Endothelial cell of umbilical vein (primary cell): ENCODE data around the gene NAA38. TPM values are rescaled to one million over a fixed set of nuclear protein-coding genes. Genes with fewer than 3 reads are reported as not detected.

ENCODE experiments used
- BruUV-seq: library from RNA; stranded (reverse); fragments of 400-500 nt; replicated peaks from 2 replicates; lab custom pipeline; 2021; lab: Mats Ljungman, UMichigan
- CTCF ChIA-PET: fragments of 300-600, 350-600 bp; sonication (Branson Sonifier 250); formaldehyde crosslinking; loops from one replicate; lab custom pipeline; 2021; ENCODE audit warnings: antibody characterized with exemption, inconsistent platforms; lab: Charles Lee
- POLR2A ChIA-PET: fragments of 300-600, 350-600 bp; sonication (Branson Sonifier 250); formaldehyde crosslinking; loops from one replicate; lab custom pipeline; 2021; ENCODE audit warnings: antibody characterized with exemption, inconsistent platforms; lab: Charles Lee
- DNase-seq: peaks from one replicate; pipeline ENCODE4 v3.0.0-alpha.2; 2011; ENCODE audit warnings: low read depth, low spot score
- FAIRE-seq: peaks from 2 replicates; lab custom pipeline; 2011; peaks lifted over from hg19 to GRCh38; lab: Jason Lieb, UNC
- H2AFZ ChIP-seq: 2 replicates; pipeline ENCODE4 v1.6.0; 2012; ENCODE audit warnings: low read depth, low read length, control low read depth, inconsistent platforms
- H3K27ac ChIP-seq: 2 replicates; pipeline ENCODE4 v1.5.1; 2011; ENCODE audit warnings: low read depth, mild to moderate bottlenecking, control low read depth, low read length, moderate library complexity; ENCODE audit not compliant: insufficient read depth
- H3K27me3 ChIP-seq, 2 experiments: 2 replicates each; pipeline versions ENCODE4 v1.6.0 to v1.6.1; 2011; ENCODE audit warnings: low read length in 2 of 2, mixed read lengths in 1 of 2; ENCODE audit not compliant: control insufficient read depth in 2 of 2, insufficient read depth in 2 of 2
- H3K36me3 ChIP-seq, 2 experiments: 2 replicates in 1 of 2; 3 replicates in 1 of 2; pipeline ENCODE4 v1.5.1; 2011; ENCODE audit warnings: low read length in 2 of 2, mild to moderate bottlenecking in 1 of 2, moderate library complexity in 1 of 2; ENCODE audit not compliant: control insufficient read depth in 2 of 2, insufficient read depth in 2 of 2; ENCODE audit errors: extremely low read depth in 1 of 2
- H3K4me1 ChIP-seq: 3 replicates; pipeline ENCODE4 v1.5.1; 2011; ENCODE audit warnings: mild to moderate bottlenecking, low read length; ENCODE audit not compliant: control insufficient read depth, insufficient read depth; ENCODE audit errors: extremely low read depth
- H3K4me2 ChIP-seq: 2 replicates; pipeline ENCODE4 v1.6.1; 2011; ENCODE audit warnings: low read length, control low read depth, mixed read lengths; ENCODE audit not compliant: insufficient read depth
- H3K4me3 ChIP-seq, 3 experiments: fragments of 200-600 bp in 1 of 3; sonication (generic), shearing (Covaris generic) in 1 of 3; replicated peaks in 1 of 3; 2 replicates each; pipeline ENCODE4 v1.5.1; 2011 to 2016; ENCODE audit warnings: control low read depth in 3 of 3, low read length in 3 of 3, mild to moderate bottlenecking in 2 of 3, inconsistent platforms in 1 of 3, low read depth in 1 of 3, moderate library complexity in 1 of 3; ENCODE audit not compliant: insufficient read depth in 1 of 3
- H3K79me2 ChIP-seq: 2 replicates; pipeline ENCODE4 v1.6.0; 2012; ENCODE audit warnings: low read length, inconsistent platforms; ENCODE audit not compliant: control insufficient read depth, insufficient read depth
- H3K9ac ChIP-seq: replicated peaks from 2 replicates; pipeline ENCODE3; 2011; ENCODE audit warnings: low read length, control low read depth; ENCODE audit not compliant: insufficient read depth; ENCODE audit errors: extremely low read depth
- H3K9me1 ChIP-seq: replicated peaks from 3 replicates; pipeline ENCODE4 v1.6.0; 2011; ENCODE audit warnings: mild to moderate bottlenecking, low read length; ENCODE audit not compliant: control insufficient read depth, insufficient read depth; ENCODE audit errors: extremely low read depth
- H3K9me3 ChIP-seq: replicated peaks from 2 replicates; pipeline ENCODE4 v1.5.1; 2012; ENCODE audit warnings: low read length, inconsistent platforms; ENCODE audit not compliant: control insufficient read depth, insufficient read depth
- H4K20me1 ChIP-seq: replicated peaks from 2 replicates; pipeline ENCODE3; 2011; ENCODE audit warnings: mild to moderate bottlenecking, low read length; ENCODE audit not compliant: control insufficient read depth, insufficient read depth; ENCODE audit errors: extremely low read depth
- GATA2 ChIP-seq: IDR thresholded peaks from 2 replicates; pipeline ENCODE4 v1.7.0; 2011; ENCODE audit warnings: low read depth, mild to moderate bottlenecking, moderate library complexity, mixed read lengths, low read length; ENCODE audit not compliant: insufficient read length, insufficient read depth
- JUN ChIP-seq: IDR thresholded peaks from 2 replicates; pipeline ENCODE4 v1.6.1; 2011; ENCODE audit warnings: borderline replicate concordance, low read depth; ENCODE audit not compliant: insufficient read length, insufficient read depth
- MAX ChIP-seq: IDR thresholded peaks from 2 replicates; pipeline ENCODE4 v1.6.1; 2011; ENCODE audit not compliant: insufficient read depth, insufficient read length
- MYC ChIP-seq: IDR thresholded peaks from one replicate; pipeline ENCODE4 v1.6.1; 2011; ENCODE audit warnings: mild to moderate bottlenecking, low read depth, low read length
- dilution Hi-C: fragments of 300-500 bp; cut with MboI; formaldehyde crosslinking; loops from one replicate; pipeline ENCODE4 v1.15.0; 2019; ENCODE audit warnings: low sequenced_read_pairs; ENCODE audit not compliant: extremely low pct_ligation_motif_present
- intact Hi-C: fragments of 100-400 bp; cut with micrococcal nuclease; formaldehyde crosslinking; loops from one replicate; pipeline ENCODE4 v1.10.0; 2022
- polyA plus RNA-seq, 4 experiments: library from polyadenylated mRNA; depleted of rRNA in 3 of 4; stranded (reverse) in 3 of 4; unstranded in 1 of 4; fragments of >200 nt; gene quantifications; 2 replicates each; pipeline versions ENCODE4 v1.2.1 to v1.2.3, GENCODE V29; 2011 to 2012; ENCODE audit warnings: missing spikeins in 1 of 4
- total RNA-seq: library from RNA; stranded (reverse); gene quantifications from 2 replicates; pipeline ENCODE4 v1.2.3, GENCODE V29; 2021

The NAA38 gene
- total and polyA plus RNA-seq, 2 donors (not counting 3 experiments of a cell fraction or from before 2014, with no cell fraction given) = 119 to 267 TPM

DNA sequence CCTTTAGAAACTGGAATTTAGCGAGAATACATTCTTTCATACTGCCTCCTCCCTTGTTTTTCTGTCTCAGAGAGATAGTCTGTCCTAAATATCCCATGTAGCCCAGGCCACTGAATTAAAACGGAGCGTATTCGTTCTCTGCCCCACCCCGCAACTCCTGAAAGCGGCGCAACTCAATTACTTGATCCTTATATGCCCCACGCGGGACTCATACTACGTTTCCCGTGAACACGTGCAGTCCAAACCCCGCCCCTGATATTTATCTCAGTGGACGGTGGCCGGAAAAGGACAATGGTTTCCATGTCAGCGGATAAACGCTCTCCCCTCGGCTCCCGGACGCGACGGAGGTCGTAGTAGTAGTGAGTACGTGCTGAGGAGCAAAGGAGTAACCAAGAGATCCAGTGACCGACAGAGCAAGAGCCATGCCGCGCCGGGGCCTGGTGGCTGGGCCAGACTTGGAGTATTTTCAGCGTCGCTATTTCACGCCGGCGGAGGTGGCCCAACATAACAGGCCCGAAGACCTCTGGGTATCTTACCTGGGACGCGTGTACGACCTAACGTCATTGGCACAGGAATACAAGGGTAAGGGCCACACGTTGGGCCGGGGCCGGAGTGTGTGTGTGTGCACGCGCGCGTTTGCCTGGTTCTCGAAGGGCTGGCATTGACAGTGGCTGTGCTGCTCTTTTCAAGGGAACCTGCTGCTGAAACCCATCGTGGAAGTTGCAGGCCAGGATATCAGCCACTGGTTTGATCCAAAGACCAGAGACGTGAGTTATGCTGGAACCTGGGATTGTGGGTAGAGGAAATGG, 558 bp upstream of the NAA38 start, which contains the start of gene CYB5D1:
CYB5D1 (plus strand) TSS at position 291 of the 809 bp plus-strand sequence; CDS start at position 423, 132 bp downstream.
- peak; percentile 97 for DNase-seq
- peak within 1 kb of the TSS; percentile 53 to 78 (median 54) for H3K4me3 ChIP-seq
- ChIA-PET POLR2A (interaction anchor here (0.8 to 1.4 kb wide), 3 partner anchors 13 to 132 kb away, joined by 3 to 12 read pairs (median 8); no protein-coding TSS in a partner anchor), CTCF (interaction anchor here (0.7 to 3.1 kb wide), 12 partner anchors 7 to 170 kb away, joined by 3 to 28 read pairs (median 4); partner anchors contain the start of genes CNTROB, KDM6B and WRAP53)
- BruUV-seq = TSS peak; percentile 9
- H3K4me2 ChIP-seq = peak within 1 kb of the TSS; percentile 92
- peaks cover 35% of the 10 kb centered on the region for H3K4me1 ChIP-seq
- H3K9me1 ChIP-seq = no peaks in the 10 kb centered on the region
- FAIRE-seq = no peak
- H3K79me2 ChIP-seq = peaks cover 2% of the 10 kb centered on the region
- H4K20me1 ChIP-seq = peaks cover 2% of the 10 kb centered on the region
- dilution Hi-C loops (no loop called here), intact Hi-C loops (loop anchor here (1.0 to 10.0 kb wide), 7 partner anchors 14 to 833 kb away; partner anchors contain the start of genes BCL6B, CNTROB, PHF23 and WRAP53)
- H2AFZ ChIP-seq = peak within 1 kb of the TSS; percentile 60
- TF ChIP-seq MAX (peak; percentile 91), GATA2 (peak; percentile 100), MYC (peak; percentile 85), JUN (no peak)
- no peaks in the 10 kb centered on the region for H3K9me3 ChIP-seq
- peak within 1 kb of the TSS; percentile 96 for H3K9ac ChIP-seq
- no peaks in the 10 kb centered on the region for H3K27me3 ChIP-seq
- peak within 1 kb of the TSS; percentile 96 for H3K27ac ChIP-seq
- H3K36me3 ChIP-seq = peaks cover 0 to 3% of the 10 kb centered on the region in 2 experiments
